Gastroesophageal sphincter (tissue), 4 donors: ENCODE results near the gene TUBB4B. TPM values are rescaled to one million over a fixed set of nuclear protein-coding genes. Genes with fewer than 3 reads are reported as not detected.

Experiments used
- ATAC-seq: fragments of 150-250 bp; one replicate; pipeline ENCODE4 v1.9.1; 2016; ENCODE audit warnings: mild to moderate bottlenecking, moderate library complexity
- H3K27ac ChIP-seq, 4 donors: fragments of 200-600 bp; sonication (generic) in 3 of 4; 1 replicate in 3 of 4; 2 replicates in 1 of 4; pipeline ENCODE4 v1.5.1; 2016 to 2019
- H3K27me3 ChIP-seq: fragments of 200-600 bp; sonication (generic); one replicate; pipeline ENCODE4 v1.5.1; 2019
- H3K36me3 ChIP-seq, 2 donors: fragments of 200-600 bp; sonication (generic); one replicate each; pipeline ENCODE4 v1.5.1; 2019; ENCODE audit warnings: control low read depth in 1 of 2
- H3K4me1 ChIP-seq, 3 donors: fragments of 200-600 bp; sonication (generic); 1 replicate in 2 of 3; 2 replicates in 1 of 3; pipeline ENCODE4 v1.5.1; 2016 to 2019; ENCODE audit warnings: control low read depth in 2 of 3
- H3K4me3 ChIP-seq, 2 donors: fragments of 200-600 bp; sonication (generic); one replicate each; pipeline ENCODE4 v1.5.1; 2019; ENCODE audit warnings: mild to moderate bottlenecking in 1 of 2, moderate library complexity in 1 of 2
- H3K9me3 ChIP-seq, 3 donors: fragments of 200-600 bp; sonication (generic); one replicate each; pipeline ENCODE4 v1.5.1; 2017 to 2019; ENCODE audit warnings: control low read depth in 2 of 3
- EP300 ChIP-seq: sonication (generic); formaldehyde crosslinking; IDR thresholded peaks from one replicate; pipeline ENCODE4 v1.6.1; 2017; ENCODE audit warnings: antibody characterized with exemption, mild to moderate bottlenecking
- POLR2A ChIP-seq, 2 donors: fragments of 450-650 bp; IDR thresholded peaks; one replicate each; pipeline ENCODE4 v1.6.1; 2017; ENCODE audit warnings: antibody characterized with exemption in 2 of 2, mild to moderate bottlenecking in 2 of 2, moderate library complexity in 1 of 2
- POLR2AphosphoS5 ChIP-seq: sonication (generic); formaldehyde crosslinking; IDR thresholded peaks from one replicate; pipeline ENCODE4 v1.6.1; 2017; ENCODE audit warnings: antibody characterized with exemption
- WGBS, 2 donors: methylation state at CpG; one replicate each; pipeline ENCODE4 v1.1.5; 2018; ENCODE audit warnings: low coverage in 1 of 2; 5-methylcytosine and 5-hydroxymethylcytosine counted together
- total RNA-seq, 4 donors: library from RNA; depleted of rRNA; stranded (reverse); fragments of >200 nt; gene quantifications; one replicate each; pipeline ENCODE4 v1.1.0, GENCODE V29; 2016
- TF ChIP-seq, protein P1 (sequence below), 4 experiments: fragments of 200-600 bp in 2 of 4; fragments of 450-650 bp in 2 of 4; sonication (generic) in 1 of 4; IDR thresholded peaks; one replicate each; pipeline ENCODE4 v1.5.1; 2017 to 2019; ENCODE audit warnings: antibody characterized with exemption in 4 of 4, mild to moderate bottlenecking in 2 of 4, moderate library complexity in 2 of 4

The TUBB4B gene
- total RNA-seq, 4 donors from 2014 or later: 220 to 488 (median 265) TPM

DNA sequence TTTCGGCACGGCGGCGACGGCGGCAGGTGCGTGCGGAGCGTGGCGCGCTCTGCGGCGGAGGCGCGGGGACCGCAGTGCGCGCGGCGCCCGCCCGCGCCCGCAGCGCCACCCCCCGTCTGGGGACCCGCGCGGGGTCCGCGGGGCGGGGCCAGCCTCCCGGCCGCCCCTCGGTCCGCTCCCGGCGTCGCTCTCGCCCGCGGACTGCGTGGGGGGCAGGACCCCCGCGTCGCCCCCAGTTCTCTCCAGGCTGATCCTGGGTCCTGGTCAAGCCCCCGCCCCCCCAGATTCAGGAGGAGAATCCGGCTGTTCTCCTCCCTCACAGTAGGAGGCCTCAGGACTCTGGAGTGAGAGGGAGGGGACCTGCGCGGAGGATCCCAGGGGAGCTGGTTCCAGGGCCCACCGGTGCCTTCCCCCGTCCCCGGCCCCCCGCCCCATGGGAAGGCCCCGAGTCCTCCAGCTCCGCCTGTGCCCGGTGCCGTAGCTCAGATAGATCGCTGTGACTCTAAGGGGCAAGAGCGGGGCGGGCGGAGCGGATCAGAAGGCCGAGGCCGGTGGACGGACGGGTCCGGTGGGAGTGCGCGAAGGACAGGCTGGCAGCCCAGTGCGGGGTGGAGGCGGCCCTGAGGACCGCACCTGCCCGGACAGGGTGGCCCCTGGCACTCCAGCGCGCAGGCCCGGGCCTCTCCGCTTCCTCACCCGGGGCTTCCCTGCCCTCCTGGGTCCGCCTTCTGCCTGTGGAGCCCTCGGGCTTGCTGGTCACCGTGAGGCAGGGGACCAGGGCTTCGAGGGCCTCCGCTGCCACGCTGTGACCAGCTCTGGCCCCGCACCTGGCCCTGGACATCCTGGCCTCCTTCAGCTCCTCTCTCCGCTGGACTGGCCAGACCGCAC is 18.7 kb upstream of the TUBB4B start, which contains the start of gene RNF208:
TSS of gene RNF208 (minus strand) at position 51 of the 888 bp plus-strand sequence. CDS start 1,028 bp downstream, outside the sequence.
- no peaks in the 10 kb centered on the region for H3K36me3 ChIP-seq
- no CpG with 5 or more reads among the region's 88 CpGs for WGBS, 2 donors
- H3K9me3 ChIP-seq: no peaks in the 10 kb centered on the region
- peaks cover 15% of the 10 kb centered on the region for H3K27me3 ChIP-seq
- no peak for TF ChIP-seq POLR2AphosphoS5
- no peak for TF ChIP-seq POLR2A (IDR thresholded peaks at IDR 0.05)
- TF ChIP-seq EP300: no peak
- TF ChIP-seq, protein P1, sequence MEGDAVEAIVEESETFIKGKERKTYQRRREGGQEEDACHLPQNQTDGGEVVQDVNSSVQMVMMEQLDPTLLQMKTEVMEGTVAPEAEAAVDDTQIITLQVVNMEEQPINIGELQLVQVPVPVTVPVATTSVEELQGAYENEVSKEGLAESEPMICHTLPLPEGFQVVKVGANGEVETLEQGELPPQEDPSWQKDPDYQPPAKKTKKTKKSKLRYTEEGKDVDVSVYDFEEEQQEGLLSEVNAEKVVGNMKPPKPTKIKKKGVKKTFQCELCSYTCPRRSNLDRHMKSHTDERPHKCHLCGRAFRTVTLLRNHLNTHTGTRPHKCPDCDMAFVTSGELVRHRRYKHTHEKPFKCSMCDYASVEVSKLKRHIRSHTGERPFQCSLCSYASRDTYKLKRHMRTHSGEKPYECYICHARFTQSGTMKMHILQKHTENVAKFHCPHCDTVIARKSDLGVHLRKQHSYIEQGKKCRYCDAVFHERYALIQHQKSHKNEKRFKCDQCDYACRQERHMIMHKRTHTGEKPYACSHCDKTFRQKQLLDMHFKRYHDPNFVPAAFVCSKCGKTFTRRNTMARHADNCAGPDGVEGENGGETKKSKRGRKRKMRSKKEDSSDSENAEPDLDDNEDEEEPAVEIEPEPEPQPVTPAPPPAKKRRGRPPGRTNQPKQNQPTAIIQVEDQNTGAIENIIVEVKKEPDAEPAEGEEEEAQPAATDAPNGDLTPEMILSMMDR (IDR thresholded peaks at IDR 0.05): peak in 2 of 4 experiments; percentile 7 to 8
- peaks cover 0 to 55% (median 18%) of the 10 kb centered on the region in 3 donors for H3K4me1 ChIP-seq
- peak within 1 kb of the TSS; percentile 58 to 94 (median 90) for H3K27ac ChIP-seq
- H3K4me3 ChIP-seq: peak within 1 kb of the TSS; percentile 64 to 79
- ATAC-seq: no peak

DNA sequence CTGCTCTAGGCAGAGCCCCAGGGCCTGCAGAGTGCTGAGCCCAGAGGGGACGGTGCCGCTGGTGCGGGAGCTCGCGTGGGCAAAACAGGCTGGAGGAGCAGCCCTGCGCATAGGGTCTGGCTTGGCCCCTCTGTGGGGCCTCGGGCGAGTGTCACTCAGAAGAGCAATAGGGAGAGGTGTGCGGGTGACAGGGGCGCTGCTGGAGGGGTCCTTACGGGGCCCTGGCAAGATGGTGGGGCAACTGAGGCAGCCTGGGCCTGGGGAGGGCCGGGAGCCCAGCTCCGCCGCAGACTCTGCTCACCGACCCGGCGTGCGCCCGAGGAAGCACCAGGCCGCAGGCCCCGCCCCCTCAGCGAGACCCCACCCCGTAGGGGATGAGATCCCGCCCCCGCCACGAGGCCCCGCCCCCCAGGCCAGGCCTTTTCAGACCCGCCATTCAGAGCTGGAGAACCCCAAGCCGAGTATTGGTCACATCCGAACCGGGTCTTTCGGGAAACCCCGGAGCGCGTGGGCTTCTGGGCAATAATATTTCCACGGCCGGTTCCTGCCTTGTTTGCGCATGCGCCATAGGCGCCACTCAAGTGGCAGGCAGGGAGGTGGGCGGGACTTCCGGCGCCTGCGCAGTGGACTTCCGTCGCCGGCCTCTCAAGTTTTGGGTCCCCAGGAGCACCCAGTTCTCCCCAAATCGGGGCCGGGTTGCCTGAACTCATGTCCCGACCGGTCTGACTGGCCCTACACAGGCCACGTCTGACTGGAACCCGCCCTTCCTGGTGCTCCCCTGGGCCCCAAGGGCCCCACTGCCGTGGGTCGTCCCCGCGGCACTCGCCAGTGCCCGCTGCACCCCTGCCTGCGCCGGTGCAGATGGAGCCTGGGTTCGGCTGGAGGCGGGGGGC is 17.8 kb upstream of the TUBB4B start:
- H3K4me3 ChIP-seq: peak overlapping the region; percentile 64 to 79
- no peak for TF ChIP-seq EP300
- peak; percentile 30 to 51 for TF ChIP-seq POLR2A (IDR thresholded peaks at IDR 0.05)
- TF ChIP-seq POLR2AphosphoS5: peak; percentile 35
- TF ChIP-seq, protein P1 (IDR thresholded peaks at IDR 0.05): no peak
- peaks cover 0 to 54% (median 17%) of the 10 kb centered on the region in 3 donors for H3K4me1 ChIP-seq
- peak overlapping the region; percentile 75 to 94 (median 90) for H3K27ac ChIP-seq
- no peaks in the 10 kb centered on the region for H3K36me3 ChIP-seq
- no peaks in the 10 kb centered on the region for H3K9me3 ChIP-seq
- peak; percentile 94 for ATAC-seq
- H3K27me3 ChIP-seq: peaks cover 24% of the 10 kb centered on the region
- WGBS, 2 donors: 0% methylated on average over 1 of the region's 63 CpGs; no CpG with 5 or more reads in 1 of the 2 donors

DNA sequence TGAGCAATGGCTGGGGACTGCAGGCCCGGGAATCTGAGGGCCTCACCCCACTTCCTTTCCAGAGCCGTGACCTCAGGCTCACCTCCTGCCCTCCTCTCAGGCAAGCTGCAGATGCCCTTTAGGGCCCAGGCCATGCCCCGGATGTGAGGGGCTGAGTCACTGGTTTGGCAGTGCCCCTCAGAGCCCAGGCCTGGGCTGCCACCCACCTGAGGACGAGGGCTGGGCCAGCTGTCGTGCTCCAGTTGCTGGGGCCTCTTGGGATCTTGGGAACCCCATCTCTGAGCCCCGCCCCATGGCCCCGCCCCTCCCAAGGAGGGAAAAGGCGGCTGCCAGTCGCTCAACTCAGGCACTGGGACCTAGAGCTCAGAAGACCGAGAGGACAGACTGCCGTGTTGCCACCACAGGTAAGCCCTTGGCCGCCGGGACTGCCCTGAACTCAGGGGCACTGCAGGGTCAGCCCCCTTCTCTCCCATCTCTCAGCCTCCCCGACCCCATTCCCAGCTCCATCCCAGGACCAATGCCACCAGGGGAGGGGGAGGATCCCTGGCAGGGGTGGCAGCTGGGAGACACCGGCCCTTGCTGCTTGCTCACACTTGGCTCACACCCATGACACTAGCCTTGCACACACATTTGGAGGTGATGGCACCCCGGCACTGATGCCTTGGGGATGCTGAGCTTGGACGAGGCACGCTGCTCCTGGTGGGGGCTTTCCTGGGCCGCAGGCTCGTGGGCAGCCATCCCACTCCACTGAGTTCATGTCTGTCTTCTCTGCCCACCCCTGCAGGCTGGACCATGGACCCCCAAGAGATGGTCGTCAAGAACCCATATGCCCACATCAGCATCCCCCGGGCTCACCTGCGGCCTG is 16.0 kb upstream of the TUBB4B start, which contains the start of gene CYSRT1:
TSS of gene CYSRT1 (plus strand) at position 345 of the 865 bp plus-strand sequence. CDS start at position 793, 448 bp downstream.
- Histone ChIP-seq H3K4me3 (peak within 1 kb of the TSS; percentile 64 to 79), H3K9me3 (no peaks in the 10 kb centered on the region), H3K27me3 (peaks cover 41% of the 10 kb centered on the region), H3K36me3 (no peaks in the 10 kb centered on the region), H3K27ac (peak within 1 kb of the TSS in 3 of 4 donors; percentile 87 to 94 (median 92)), H3K4me1 (peaks cover 0 to 47% (median 17%) of the 10 kb centered on the region in 3 donors)
- TF ChIP-seq, protein P1 (IDR thresholded peaks at IDR 0.05): no peak
- TF ChIP-seq POLR2AphosphoS5 (no peak), POLR2A (IDR thresholded peaks at IDR 0.05) (no peak), EP300 (no peak)
- WGBS, 2 donors: 20% methylated on average over 1 of the region's 23 CpGs; no CpG with 5 or more reads in 1 of the 2 donors
- ATAC-seq: no peak

DNA sequence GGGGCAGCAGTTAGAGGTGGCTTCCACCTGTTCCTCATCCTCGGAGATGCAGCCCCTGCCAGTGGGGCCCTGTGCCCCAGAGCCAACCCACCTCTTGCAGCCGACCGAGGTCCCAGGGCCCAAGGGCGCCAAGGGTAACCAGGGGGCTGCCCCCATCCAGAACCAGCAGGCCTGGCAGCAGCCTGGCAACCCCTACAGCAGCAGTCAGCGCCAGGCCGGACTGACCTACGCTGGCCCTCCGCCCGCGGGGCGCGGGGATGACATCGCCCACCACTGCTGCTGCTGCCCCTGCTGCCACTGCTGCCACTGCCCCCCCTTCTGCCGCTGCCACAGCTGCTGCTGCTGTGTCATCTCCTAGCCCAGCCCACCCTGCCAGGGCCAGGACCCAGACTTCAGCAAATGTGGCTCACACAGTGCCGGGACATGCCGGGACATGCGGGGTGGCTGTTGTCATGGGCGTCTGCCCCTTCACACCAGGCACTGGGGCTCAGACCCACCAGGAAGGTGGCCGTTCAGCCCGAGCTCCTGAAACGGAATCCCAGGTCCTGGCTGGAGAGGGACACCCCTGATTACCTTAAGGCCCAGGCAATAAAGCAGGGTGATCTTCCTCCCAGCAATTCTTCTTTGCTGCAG is 15.3 kb upstream of the TUBB4B start:
- Histone ChIP-seq H3K9me3 (no peaks in the 10 kb centered on the region), H3K27ac (no peak overlapping the region), H3K36me3 (no peaks in the 10 kb centered on the region), H3K4me1 (peaks cover 0 to 45% (median 17%) of the 10 kb centered on the region in 3 donors), H3K27me3 (peaks cover 49% of the 10 kb centered on the region), H3K4me3 (no peak overlapping the region)
- WGBS, 2 donors: 0% methylated on average over 1 of the region's 21 CpGs; no CpG with 5 or more reads in 1 of the 2 donors
- no peak for ATAC-seq
- no peak for TF ChIP-seq POLR2AphosphoS5
- TF ChIP-seq POLR2A (IDR thresholded peaks at IDR 0.05): no peak
- TF ChIP-seq EP300: no peak
- TF ChIP-seq, protein P1 (IDR thresholded peaks at IDR 0.05): no peak
